ENCODE data around the gene RGS17.

RGS17 gene

DNA sequence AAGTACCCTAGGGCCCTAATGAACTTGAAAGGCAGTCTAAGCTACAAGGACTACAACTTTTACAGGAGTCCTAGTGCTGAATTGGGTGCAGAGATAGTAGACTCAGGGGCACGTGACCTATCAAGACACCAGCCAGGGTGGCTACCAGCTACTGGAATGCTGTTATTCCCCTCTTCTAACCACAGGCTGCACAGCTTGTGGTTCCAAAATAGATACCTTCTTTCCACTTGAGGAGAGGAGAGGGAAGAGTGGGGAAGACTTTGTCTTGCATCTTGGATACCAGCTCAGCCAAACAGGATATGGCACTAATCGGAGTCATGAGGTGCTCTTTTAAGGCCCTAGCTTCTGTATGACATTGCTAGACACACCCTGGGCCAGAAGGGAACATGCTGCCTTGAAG, 68.6 kb downstream of the RGS17 start:
- DNase-seq (ENCODE audit: low read depth): no peak
- in situ Hi-C loops (cut with HindIII; ENCODE audit: low sequenced_read_pairs): no loop called here
- no peak overlapping the region for H3K4me3 ChIP-seq (ENCODE audit: low read depth, low read length)
- no peak for TF ChIP-seq CTCF (IDR thresholded peaks at IDR 0.05; ENCODE audit: low read depth, low read length, missing control alignments)

DNA sequence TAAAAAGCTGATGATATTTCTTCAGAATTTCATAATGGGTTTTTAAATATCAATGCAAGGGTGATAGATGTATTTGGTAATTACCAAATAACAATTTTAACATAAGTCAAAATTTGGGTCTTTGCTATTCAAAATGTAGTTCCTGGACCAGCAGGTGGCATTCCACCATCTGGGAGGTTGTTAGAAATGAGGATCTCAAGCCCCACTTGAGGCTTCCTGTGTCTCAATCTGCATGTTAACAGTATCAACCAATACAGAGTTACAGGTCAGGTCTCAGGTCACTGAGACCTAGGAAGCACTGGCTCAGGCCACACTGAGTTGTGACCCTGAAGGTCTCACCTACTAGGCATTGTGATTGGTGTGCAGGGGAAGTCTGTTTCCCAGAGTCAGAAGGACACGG, 71.3 kb downstream of the RGS17 start:
- no peak for DNase-seq (ENCODE audit: low read depth)
- no peak for TF ChIP-seq CTCF (IDR thresholded peaks at IDR 0.05; ENCODE audit: low read depth, low read length, missing control alignments)
- in situ Hi-C loops (cut with HindIII; ENCODE audit: low sequenced_read_pairs): no loop called here
- no peak overlapping the region for H3K4me3 ChIP-seq (ENCODE audit: low read depth, low read length)

DNA sequence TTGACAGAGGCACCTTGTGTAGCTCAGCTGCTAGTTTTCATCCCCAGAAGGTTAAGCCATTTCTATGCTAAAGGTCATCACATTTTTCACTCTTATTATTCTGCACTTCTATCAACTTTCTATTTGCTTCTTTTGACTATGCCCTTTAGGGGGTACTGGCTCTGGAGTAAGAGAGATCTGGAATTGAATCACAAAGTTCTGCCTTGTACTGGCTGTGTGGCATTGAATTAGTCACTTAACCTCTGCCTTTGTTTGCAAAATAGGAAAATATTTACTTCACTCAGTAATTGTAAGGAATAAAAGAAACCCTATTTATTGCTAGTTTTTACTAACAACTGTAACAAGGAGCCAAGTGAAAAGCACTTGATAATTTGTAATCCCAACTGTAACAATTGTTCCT, 71.8 kb downstream of the RGS17 start:
- no peak for TF ChIP-seq CTCF (IDR thresholded peaks at IDR 0.05; ENCODE audit: low read depth, low read length, missing control alignments)
- DNase-seq (ENCODE audit: low read depth): no peak
- in situ Hi-C loops (cut with HindIII; ENCODE audit: low sequenced_read_pairs): no loop called here
- H3K4me3 ChIP-seq (ENCODE audit: low read depth, low read length): no peak overlapping the region

- in situ Hi-C loops (cut with HindIII; ENCODE audit: low sequenced_read_pairs): no loop called here
- no peak for DNase-seq (ENCODE audit: low read depth)
- H3K4me3 ChIP-seq (ENCODE audit: low read depth, low read length): no peak overlapping the region
- no peak for TF ChIP-seq CTCF (IDR thresholded peaks at IDR 0.05; ENCODE audit: low read depth, low read length, missing control alignments)
Measured at GRCh38 chr6:153058909-153059308, 72.2 kb downstream of the RGS17 start.

- H3K4me3 ChIP-seq (ENCODE audit: low read depth, low read length): no peak overlapping the region
- in situ Hi-C loops (cut with HindIII; ENCODE audit: low sequenced_read_pairs): no loop called here
- DNase-seq (ENCODE audit: low read depth): peak; percentile 46
- TF ChIP-seq CTCF (IDR thresholded peaks at IDR 0.05; ENCODE audit: low read depth, low read length, missing control alignments): no peak
Measured at GRCh38 chr6:153058291-153058690, 72.8 kb downstream of the RGS17 start.

DNA sequence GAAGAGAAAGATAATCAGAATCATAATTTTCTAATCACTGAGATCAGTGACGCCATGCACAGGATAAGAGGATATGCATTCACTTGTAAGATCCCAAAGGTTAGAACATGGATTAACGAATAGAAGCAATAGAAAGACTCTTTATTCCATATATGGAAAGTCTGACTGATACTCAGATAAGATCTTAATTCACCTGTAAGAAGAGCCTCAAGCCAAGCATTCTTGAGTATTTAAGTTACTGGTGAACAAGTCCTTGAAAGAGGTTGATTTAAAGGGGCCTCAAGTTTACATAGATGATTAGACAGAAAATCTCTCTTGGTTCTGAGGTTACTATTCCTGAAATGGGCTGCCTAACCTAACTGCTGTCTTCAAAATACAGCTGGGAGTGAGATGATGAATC, 74.8 kb downstream of the RGS17 start:
- TF ChIP-seq CTCF (IDR thresholded peaks at IDR 0.05; ENCODE audit: low read depth, low read length, missing control alignments): no peak
- no peak for DNase-seq (ENCODE audit: low read depth)
- in situ Hi-C loops (cut with HindIII; ENCODE audit: low sequenced_read_pairs): no loop called here
- no peak overlapping the region for H3K4me3 ChIP-seq (ENCODE audit: low read depth, low read length)

DNA sequence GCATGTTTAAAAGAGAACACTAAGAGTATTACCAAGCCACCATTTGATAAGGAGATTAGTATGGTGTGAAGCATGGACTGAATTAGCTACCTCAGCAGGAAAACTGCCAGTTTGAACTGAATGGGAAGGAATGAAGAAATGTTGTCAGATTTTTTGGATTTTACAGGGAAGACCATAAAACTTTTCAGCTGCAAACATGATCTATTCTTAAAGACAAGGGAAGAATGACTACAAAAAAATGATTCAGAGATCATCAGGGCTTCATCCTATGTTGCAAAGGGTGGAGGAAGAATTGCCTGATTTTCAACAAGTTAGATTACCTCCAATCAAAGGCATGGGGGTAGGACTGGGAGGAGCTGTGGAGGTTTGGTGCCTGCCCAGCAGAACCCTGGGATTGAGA, 79.3 kb downstream of the RGS17 start:
- no peak overlapping the region for H3K4me3 ChIP-seq (ENCODE audit: low read depth, low read length)
- no peak for DNase-seq (ENCODE audit: low read depth)
- TF ChIP-seq CTCF (IDR thresholded peaks at IDR 0.05; ENCODE audit: low read depth, low read length, missing control alignments): no peak
- in situ Hi-C loops (cut with HindIII; ENCODE audit: low sequenced_read_pairs): no loop called here

Data from astrocyte of the cerebellum (primary cell).